HEK293T (cell line): ENCODE measurements around the gene CNTN5.

Experiments used
- BHLHE40 ChIP-seq: fragments of 450-650 bp; IDR thresholded peaks from 2 replicates; pipeline ENCODE4 v1.6.1; 2016; ENCODE audit warnings: mild to moderate bottlenecking, moderate library complexity, borderline replicate concordance
- CTBP1 ChIP-seq: fragments of 450-650 bp; IDR thresholded peaks from 2 replicates; pipeline ENCODE4 v1.6.1; 2016; ENCODE audit warnings: borderline replicate concordance
- FOXA1 ChIP-seq: fragments of 450-650 bp; IDR thresholded peaks from 2 replicates; pipeline ENCODE4 v1.6.1; 2016; ENCODE audit warnings: mild to moderate bottlenecking
- FOXM1 ChIP-seq: fragments of 450-650 bp; IDR thresholded peaks from 2 replicates; pipeline ENCODE4 v1.6.1; 2017; ENCODE audit warnings: mild to moderate bottlenecking, borderline replicate concordance
- NFRKB ChIP-seq: fragments of 450-650 bp; IDR thresholded peaks from 2 replicates; pipeline ENCODE4 v1.6.1; 2016; ENCODE audit warnings: mild to moderate bottlenecking, moderate library complexity
- SP1 ChIP-seq: fragments of 450-650 bp; IDR thresholded peaks from 2 replicates; pipeline ENCODE4 v1.6.1; 2017
- TF ChIP-seq, protein P1 (sequence below): fragments of 450-650 bp; IDR thresholded peaks from 2 replicates; pipeline ENCODE4 v1.6.1; 2016

DNA sequence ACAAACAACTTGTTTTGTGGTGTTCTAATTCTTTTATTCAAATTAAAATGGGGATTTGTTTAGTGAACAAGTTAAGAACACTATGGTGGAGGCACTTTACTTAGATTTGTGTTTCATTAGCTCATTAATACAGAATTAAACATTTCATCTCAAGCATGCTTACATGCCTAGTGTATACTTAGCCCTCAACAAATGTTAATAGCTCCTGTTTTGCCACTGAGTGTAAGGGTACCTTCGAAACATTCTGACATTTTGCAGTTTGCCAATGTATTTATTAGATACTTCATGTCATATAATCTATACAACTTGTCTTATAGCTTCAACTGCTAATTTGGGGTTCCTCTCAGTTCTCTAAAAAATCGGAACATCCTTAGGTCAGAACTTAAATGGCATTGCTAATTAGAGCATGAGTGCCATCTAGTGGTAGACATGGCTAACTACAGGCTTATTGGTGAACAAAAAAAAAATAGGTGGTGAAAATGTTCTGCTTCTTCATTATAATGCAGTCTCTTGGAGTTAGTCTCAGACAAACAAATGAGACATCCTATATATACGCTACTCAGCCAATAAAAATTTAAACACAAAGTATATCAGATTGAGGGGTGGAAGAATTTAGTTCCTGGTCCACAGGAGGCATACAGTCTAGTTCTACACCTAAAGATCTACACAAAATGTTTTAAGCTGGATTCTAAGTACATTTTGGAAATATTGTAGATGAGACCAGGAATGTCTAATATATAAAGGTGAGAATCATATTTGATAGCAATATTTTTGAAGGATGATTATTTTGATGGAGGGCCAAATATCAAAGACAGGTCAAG is 4.9 kb upstream of the CNTN5 start:
- TF ChIP-seq, protein P1, sequence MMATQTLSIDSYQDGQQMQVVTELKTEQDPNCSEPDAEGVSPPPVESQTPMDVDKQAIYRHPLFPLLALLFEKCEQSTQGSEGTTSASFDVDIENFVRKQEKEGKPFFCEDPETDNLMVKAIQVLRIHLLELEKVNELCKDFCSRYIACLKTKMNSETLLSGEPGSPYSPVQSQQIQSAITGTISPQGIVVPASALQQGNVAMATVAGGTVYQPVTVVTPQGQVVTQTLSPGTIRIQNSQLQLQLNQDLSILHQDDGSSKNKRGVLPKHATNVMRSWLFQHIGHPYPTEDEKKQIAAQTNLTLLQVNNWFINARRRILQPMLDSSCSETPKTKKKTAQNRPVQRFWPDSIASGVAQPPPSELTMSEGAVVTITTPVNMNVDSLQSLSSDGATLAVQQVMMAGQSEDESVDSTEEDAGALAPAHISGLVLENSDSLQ: no peak
- TF ChIP-seq NFRKB (no peak), SP1 (no peak), BHLHE40 (no peak), FOXA1 (no peak), FOXM1 (no peak), CTBP1 (no peak)
